Right lobe of liver (tissue), 6 donors: ENCODE measurements around the gene IFNA6. TPM values are rescaled to one million over a fixed set of nuclear protein-coding genes. Genes with fewer than 3 reads are reported as not detected.

Experiments
- ATAC-seq, 4 donors: fragments of 200-7000 bp; cut with Tn5 transposase; one replicate each; pipeline ENCODE4 v1.9.1; 2020; ENCODE audit warnings: mild to moderate bottlenecking in 4 of 4, moderate library complexity in 4 of 4
- DNase-seq, 3 donors: peaks; one replicate each; pipeline ENCODE4 v3.0.0-alpha.2; 2020
- H3K27ac ChIP-seq, 3 donors: fragments of 200-600 bp; one replicate each; pipeline ENCODE4 v1.8.0; 2022
- H3K27me3 ChIP-seq, 2 donors: fragments of 200-600 bp; one replicate each; pipeline ENCODE4 v1.8.0; 2022
- H3K36me3 ChIP-seq, 4 donors: fragments of 200-600 bp; sonication (generic) in 1 of 4; one replicate each; pipeline versions ENCODE4 v1.5.1 to v1.8.0; 2017 to 2022; ENCODE audit warnings: control low read depth in 1 of 4
- H3K4me1 ChIP-seq, 4 donors: fragments of 200-600 bp; sonication (generic) in 1 of 4; one replicate each; pipeline versions ENCODE4 v1.5.1 to v1.8.0; 2017 to 2022; ENCODE audit warnings: control low read depth in 1 of 4
- H3K4me3 ChIP-seq, 3 donors: fragments of 200-600 bp; one replicate each; pipeline ENCODE4 v1.8.0; 2022
- H3K9me3 ChIP-seq, 4 donors: fragments of 200-600 bp; sonication (generic) in 1 of 4; one replicate each; pipeline versions ENCODE4 v1.5.1 to v1.8.0; 2017 to 2022; ENCODE audit warnings: control low read depth in 1 of 4
- POLR2A ChIP-seq: fragments of 450-650 bp; IDR thresholded peaks from one replicate; pipeline ENCODE4 v1.6.1; 2017; ENCODE audit warnings: antibody characterized with exemption, mild to moderate bottlenecking
- WGBS: methylation state at CpG from one replicate; pipeline ENCODE4 v1.1.6; 2018; ENCODE audit warnings: low coverage, low lambda C conversion rate; ENCODE audit not compliant: insufficient coverage; ENCODE audit errors: missing lambda C conversion rate; 5-methylcytosine and 5-hydroxymethylcytosine counted together
- intact Hi-C, 2 donors: fragments of 100-400 bp; cut with DNase I; formaldehyde crosslinking; loops; one replicate each; pipeline versions ENCODE4 v1.11.2 to v1.14.1; 2022
- total RNA-seq, 6 experiments: library from RNA; depleted of rRNA in 2 of 6; stranded (reverse); fragments of >200 nt in 2 of 6; fragmentation: NEBNext Ultra II Directional in 3 of 6; extraction: Animal tissue kit (Norgen Biotek cat#: 25700) in 3 of 6; gene quantifications; one replicate each; pipeline versions ENCODE4 v1.1.0 to v1.2.4, GENCODE V29; 2016 to 2023
- TF ChIP-seq, protein P1 (sequence below), 4 donors: fragments of 200-600 bp in 3 of 4; fragments of 450-650 bp in 1 of 4; IDR thresholded peaks; one replicate each; pipeline versions ENCODE4 v1.5.1 to v1.8.0; 2016 to 2022; ENCODE audit warnings: antibody characterized with exemption in 4 of 4, mild to moderate bottlenecking in 2 of 4
- donor health status: DM: no; HTN: yes; CAD: no.
- donor health status: DM: no; HTN: no; CAD: no.
- donor health status: DM: no; HTN: no; CAD: no.
- donor health status: DM: no; HTN: yes; CAD: no.
- donor health status: DM: no; HTN: yes; CAD: no.

Gene IFNA6
- total RNA-seq, 6 experiments from 2014 or later: not detected

DNA sequence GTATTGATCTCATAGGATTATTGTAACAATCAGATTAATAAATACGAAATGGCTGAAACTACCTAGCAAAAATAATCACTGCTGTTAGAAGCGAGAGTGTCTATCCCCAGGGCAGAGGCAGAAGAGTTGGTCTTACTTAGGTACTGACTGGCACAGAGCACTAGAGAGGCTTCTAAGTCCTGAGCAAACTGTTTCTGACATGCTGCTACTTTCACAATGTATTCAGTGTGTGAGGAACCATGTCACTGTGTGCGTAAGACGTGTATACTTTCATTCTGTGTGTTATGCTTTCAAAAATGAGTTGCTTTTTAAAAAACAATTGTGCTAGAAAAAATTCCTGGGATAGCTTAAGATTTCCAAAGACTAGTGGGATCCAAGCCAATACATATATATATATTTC, 10.0 kb downstream of the IFNA6 start:
- no peaks in the 10 kb centered on the region for H3K9me3 ChIP-seq
- no peaks in the 10 kb centered on the region for H3K27me3 ChIP-seq
- 75% methylated on average over 4 of the region's 4 CpGs for WGBS
- no peaks in the 10 kb centered on the region for H3K36me3 ChIP-seq
- no peak overlapping the region for H3K27ac ChIP-seq
- DNase-seq (no peak), ATAC-seq (no peak)
- H3K4me1 ChIP-seq: no peaks in the 10 kb centered on the region
- TF ChIP-seq, protein P1, sequence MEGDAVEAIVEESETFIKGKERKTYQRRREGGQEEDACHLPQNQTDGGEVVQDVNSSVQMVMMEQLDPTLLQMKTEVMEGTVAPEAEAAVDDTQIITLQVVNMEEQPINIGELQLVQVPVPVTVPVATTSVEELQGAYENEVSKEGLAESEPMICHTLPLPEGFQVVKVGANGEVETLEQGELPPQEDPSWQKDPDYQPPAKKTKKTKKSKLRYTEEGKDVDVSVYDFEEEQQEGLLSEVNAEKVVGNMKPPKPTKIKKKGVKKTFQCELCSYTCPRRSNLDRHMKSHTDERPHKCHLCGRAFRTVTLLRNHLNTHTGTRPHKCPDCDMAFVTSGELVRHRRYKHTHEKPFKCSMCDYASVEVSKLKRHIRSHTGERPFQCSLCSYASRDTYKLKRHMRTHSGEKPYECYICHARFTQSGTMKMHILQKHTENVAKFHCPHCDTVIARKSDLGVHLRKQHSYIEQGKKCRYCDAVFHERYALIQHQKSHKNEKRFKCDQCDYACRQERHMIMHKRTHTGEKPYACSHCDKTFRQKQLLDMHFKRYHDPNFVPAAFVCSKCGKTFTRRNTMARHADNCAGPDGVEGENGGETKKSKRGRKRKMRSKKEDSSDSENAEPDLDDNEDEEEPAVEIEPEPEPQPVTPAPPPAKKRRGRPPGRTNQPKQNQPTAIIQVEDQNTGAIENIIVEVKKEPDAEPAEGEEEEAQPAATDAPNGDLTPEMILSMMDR (IDR thresholded peaks at IDR 0.05): no peak
- no peak for TF ChIP-seq POLR2A
- no peak overlapping the region for H3K4me3 ChIP-seq
- intact Hi-C loops: no loop called here

DNA sequence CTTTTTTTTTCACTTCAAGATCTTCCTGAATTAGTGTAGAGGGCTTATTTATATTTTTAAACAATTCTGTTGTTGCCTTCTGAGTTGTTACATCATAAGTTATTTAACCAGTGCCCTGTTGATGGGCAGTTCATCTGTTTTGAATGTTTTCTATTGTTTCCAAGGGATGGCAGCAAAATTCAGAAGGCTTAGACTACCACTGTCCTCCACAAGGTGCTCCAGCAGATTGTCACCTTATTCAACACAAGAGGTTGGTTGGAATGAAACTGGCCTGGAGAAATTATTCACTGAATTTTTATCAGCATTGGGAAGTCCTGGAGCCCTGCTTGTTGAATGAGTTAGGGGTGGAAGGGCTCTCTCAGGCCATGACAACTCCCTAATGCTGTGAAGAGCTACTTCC, 14.2 kb downstream of the IFNA6 start:
- no peak for DNase-seq
- Histone ChIP-seq H3K36me3 (no peaks in the 10 kb centered on the region), H3K4me1 (peaks cover 0 to 28% (median 11%) of the 10 kb centered on the region in 4 donors), H3K27ac (no peak overlapping the region), H3K9me3 (no peaks in the 10 kb centered on the region), H3K4me3 (no peak overlapping the region), H3K27me3 (no peaks in the 10 kb centered on the region)
- TF ChIP-seq, protein P1 (IDR thresholded peaks at IDR 0.05): no peak
- no peak for TF ChIP-seq POLR2A
- intact Hi-C loops: no loop called here
- ATAC-seq: no peak

DNA sequence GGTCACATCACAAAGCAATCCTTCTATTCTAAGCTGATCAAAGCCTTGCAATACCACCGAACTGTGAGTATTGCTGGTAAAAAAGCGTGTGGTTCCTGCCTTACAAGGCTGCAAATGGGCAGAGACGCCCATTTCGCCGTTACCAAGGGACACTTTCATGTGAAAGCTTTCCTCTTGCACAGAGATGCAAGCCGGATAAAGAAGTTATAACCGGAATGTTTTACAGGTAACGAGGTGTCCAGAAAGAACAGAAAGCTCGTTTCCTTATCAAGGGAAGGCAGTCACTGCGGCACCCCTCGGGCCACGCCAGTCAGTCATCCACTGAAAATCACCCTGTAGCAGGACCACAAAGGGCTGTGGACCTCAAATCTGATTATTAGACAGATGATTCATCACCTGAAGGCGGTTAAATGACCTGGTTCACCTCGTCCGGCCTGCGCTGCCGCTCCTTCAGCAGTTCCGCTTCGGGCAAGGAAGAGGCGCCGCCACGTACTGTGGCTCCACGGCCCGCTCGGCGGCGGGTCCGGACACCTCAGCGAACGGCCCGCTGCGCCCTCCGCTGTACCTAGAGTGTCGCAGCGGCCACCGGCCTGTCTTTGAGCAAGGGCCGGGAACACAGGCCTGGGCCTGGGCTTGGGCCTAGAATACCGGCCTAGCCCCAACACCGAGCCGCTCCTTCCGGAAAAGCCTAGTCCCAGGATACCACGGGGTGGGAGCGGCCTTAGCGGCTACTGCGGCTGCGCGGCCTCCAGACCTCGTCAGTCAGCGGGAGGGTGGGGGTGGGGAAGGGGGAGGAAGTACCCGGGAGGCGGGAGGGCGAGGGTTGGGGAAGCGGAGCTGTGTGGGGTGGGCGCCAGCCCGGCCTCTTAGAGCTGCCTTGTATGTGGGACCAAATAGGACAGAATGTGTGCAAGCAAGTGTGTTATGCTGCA, 15.7 kb downstream of the IFNA6 start, which contains the start of gene KLHL9:
Gene KLHL9, minus strand, starts transcription at position 704 of the 932 bp plus-strand sequence. Its CDS starts 545 bp downstream, at position 159.
- DNase-seq: peak; percentile 94 to 95 (median 95)
- no peaks in the 10 kb centered on the region for H3K27me3 ChIP-seq
- H3K27ac ChIP-seq: peak within 1 kb of the TSS; percentile 91 to 98 (median 97)
- peak; percentile 98 to 99 (median 99) for ATAC-seq
- H3K36me3 ChIP-seq: no peaks in the 10 kb centered on the region
- H3K4me3 ChIP-seq: peak within 1 kb of the TSS; percentile 75 to 91 (median 77)
- no peaks in the 10 kb centered on the region for H3K9me3 ChIP-seq
- H3K4me1 ChIP-seq: peaks cover 0 to 34% (median 12%) of the 10 kb centered on the region in 4 donors
- intact Hi-C loops: no loop called here
- WGBS: 0% methylated on average over 14 of the region's 55 CpGs
- TF ChIP-seq, protein P1 (IDR thresholded peaks at IDR 0.05): no peak
- peak; percentile 66 for TF ChIP-seq POLR2A

DNA sequence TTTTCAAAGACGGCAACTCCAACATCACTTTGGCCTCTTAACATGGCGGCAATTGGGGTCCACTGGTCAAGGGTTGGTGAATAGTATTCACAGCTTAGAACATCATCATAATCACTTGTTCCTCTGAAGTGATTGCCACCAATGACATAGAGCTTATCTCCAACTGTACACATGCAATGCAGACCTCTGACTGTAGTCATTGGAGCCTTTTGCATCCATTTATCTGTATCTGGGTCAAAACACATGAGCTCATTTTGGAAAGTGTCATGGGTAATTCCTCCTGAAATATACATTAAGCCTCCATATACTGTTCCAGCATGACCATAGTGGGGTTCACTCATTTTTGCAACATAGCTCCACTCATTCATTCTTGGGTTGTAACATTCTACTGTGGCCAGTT, 17.5 kb downstream of the IFNA6 start:
- H3K27ac ChIP-seq: no peak overlapping the region
- H3K4me1 ChIP-seq: peaks cover 0 to 43% (median 12%) of the 10 kb centered on the region in 4 donors
- WGBS: 95% methylated on average over 2 of the region's 2 CpGs
- DNase-seq (no peak), ATAC-seq (no peak)
- intact Hi-C loops: no loop called here
- TF ChIP-seq, protein P1 (IDR thresholded peaks at IDR 0.05): no peak
- no peak for TF ChIP-seq POLR2A
- H3K27me3 ChIP-seq: no peaks in the 10 kb centered on the region
- H3K9me3 ChIP-seq: no peaks in the 10 kb centered on the region
- H3K4me3 ChIP-seq: no peak overlapping the region
- no peaks in the 10 kb centered on the region for H3K36me3 ChIP-seq
